OCI-LY3 (cell line): ENCODE results near the gene FRMD4B.

Experiments used
- H2AFZ ChIP-seq: fragments of 200-600, 300-600 bp; shearing (Covaris generic); 2 replicates; pipeline ENCODE4 v1.6.0; 2014; ENCODE audit warnings: antibody characterized with exemption, low read depth, low read length
- H3K27ac ChIP-seq: fragments of 200-600, 300-600 bp; sonication (generic); 2 replicates; pipeline ENCODE4 v1.5.1; 2014; ENCODE audit warnings: mild to moderate bottlenecking, low read length, moderate library complexity, mixed read lengths
- H3K27me3 ChIP-seq: fragments of 200-600, 300-600 bp; sonication (generic); 2 replicates; pipeline ENCODE4 v1.6.1; 2014; ENCODE audit warnings: low read depth, low read length, mixed read lengths
- H3K36me3 ChIP-seq: fragments of 200-600, 300-600 bp; sonication (generic); replicated peaks from 2 replicates; pipeline ENCODE3; 2014; ENCODE audit warnings: low read depth, low read length, mixed read lengths
- H3K4me1 ChIP-seq: fragments of 300-600, 200-600 bp; sonication (generic); 2 replicates; pipeline ENCODE4 v1.6.1; 2014; ENCODE audit warnings: low read length, mixed read lengths
- H3K4me2 ChIP-seq: fragments of 200-600, 300-600 bp; sonication (generic); 2 replicates; pipeline ENCODE4 v1.6.1; 2014; ENCODE audit warnings: low read length, mixed read lengths
- H3K4me3 ChIP-seq: fragments of 300-600, 200-600 bp; sonication (generic); 2 replicates; pipeline ENCODE4 v1.5.1; 2014; ENCODE audit warnings: antibody characterized with exemption, mild to moderate bottlenecking, low read length, moderate library complexity
- H3K79me2 ChIP-seq: fragments of 300-600, 200-600 bp; shearing (Covaris generic); 2 replicates; pipeline ENCODE4 v1.6.1; 2014; ENCODE audit warnings: mild to moderate bottlenecking, low read length, mixed read lengths
- H3K9ac ChIP-seq: fragments of 300-600, 200-600 bp; shearing (Covaris generic); 2 replicates; pipeline ENCODE4 v1.6.0; 2014; ENCODE audit warnings: mild to moderate bottlenecking, low read length, moderate library complexity
- H3K9me3 ChIP-seq: fragments of 200-600, 300-600 bp; shearing (Covaris generic); 2 replicates; pipeline ENCODE4 v1.6.1; 2014; ENCODE audit warnings: low read length, mixed read lengths; ENCODE audit not compliant: insufficient read depth
- H4K20me1 ChIP-seq: fragments of 200-600, 300-600 bp; sonication (generic); 2 replicates; pipeline ENCODE4 v1.6.1; 2016; ENCODE audit warnings: low read length, mixed read lengths; ENCODE audit not compliant: insufficient read depth
- EZH2phosphoT487 ChIP-seq: fragments of 200-600 bp; shearing (Covaris generic); IDR thresholded peaks from 2 replicates; pipeline ENCODE4 v1.6.1; 2018; ENCODE audit warnings: antibody characterized with exemption, mixed run types, low read depth
- TF ChIP-seq, protein P1 (sequence below): fragments of 200-600, 300-600 bp; sonication (generic); IDR thresholded peaks from 2 replicates; pipeline ENCODE4 v1.5.1; 2014; ENCODE audit warnings: antibody characterized with exemption, low read length, low read depth

FRMD4B gene

DNA sequence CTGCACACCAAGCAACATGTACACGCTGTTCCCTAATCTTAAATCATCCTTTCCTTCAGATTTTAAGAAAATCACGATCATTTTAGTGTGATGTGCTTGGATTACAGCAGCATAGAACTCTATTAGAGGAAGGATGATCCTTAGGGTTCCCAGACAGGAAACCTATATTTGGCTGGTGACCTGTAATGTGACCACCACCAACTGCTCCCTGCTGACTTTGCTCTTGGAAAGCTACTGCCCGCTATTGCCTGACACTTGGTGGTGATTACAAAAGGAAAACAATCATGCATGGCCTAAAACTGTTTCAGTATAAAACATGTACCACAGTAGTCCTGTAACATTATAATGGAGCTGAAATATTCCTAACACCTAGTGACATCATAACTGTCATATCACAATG is 236.3 kb downstream of the FRMD4B start:
- Histone ChIP-seq H3K79me2 (no peaks in the 10 kb centered on the region), H3K9me3 (no peaks in the 10 kb centered on the region), H3K27me3 (peaks cover 18% of the 10 kb centered on the region; the same call in 1 of the 2 replicates), H3K9ac (no peak overlapping the region), H3K27ac (no peak overlapping the region), H4K20me1 (no peaks in the 10 kb centered on the region), H3K4me1 (no peaks in the 10 kb centered on the region), H3K4me3 (no peak overlapping the region), H3K4me2 (no peak overlapping the region), H2AFZ (no peak overlapping the region), H3K36me3 (no peaks in the 10 kb centered on the region)
- TF ChIP-seq, protein P1, sequence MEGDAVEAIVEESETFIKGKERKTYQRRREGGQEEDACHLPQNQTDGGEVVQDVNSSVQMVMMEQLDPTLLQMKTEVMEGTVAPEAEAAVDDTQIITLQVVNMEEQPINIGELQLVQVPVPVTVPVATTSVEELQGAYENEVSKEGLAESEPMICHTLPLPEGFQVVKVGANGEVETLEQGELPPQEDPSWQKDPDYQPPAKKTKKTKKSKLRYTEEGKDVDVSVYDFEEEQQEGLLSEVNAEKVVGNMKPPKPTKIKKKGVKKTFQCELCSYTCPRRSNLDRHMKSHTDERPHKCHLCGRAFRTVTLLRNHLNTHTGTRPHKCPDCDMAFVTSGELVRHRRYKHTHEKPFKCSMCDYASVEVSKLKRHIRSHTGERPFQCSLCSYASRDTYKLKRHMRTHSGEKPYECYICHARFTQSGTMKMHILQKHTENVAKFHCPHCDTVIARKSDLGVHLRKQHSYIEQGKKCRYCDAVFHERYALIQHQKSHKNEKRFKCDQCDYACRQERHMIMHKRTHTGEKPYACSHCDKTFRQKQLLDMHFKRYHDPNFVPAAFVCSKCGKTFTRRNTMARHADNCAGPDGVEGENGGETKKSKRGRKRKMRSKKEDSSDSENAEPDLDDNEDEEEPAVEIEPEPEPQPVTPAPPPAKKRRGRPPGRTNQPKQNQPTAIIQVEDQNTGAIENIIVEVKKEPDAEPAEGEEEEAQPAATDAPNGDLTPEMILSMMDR, result no peak
- no peak for TF ChIP-seq EZH2phosphoT487

- Histone ChIP-seq H2AFZ (no peak overlapping the region), H3K9ac (no peak overlapping the region), H3K4me2 (no peak overlapping the region), H4K20me1 (no peaks in the 10 kb centered on the region), H3K27ac (no peak overlapping the region), H3K4me1 (no peaks in the 10 kb centered on the region), H3K4me3 (no peak overlapping the region), H3K9me3 (no peaks in the 10 kb centered on the region), H3K79me2 (no peaks in the 10 kb centered on the region), H3K36me3 (no peaks in the 10 kb centered on the region), H3K27me3 (peaks cover 11% of the 10 kb centered on the region; the same call in 1 of the 2 replicates)
- TF ChIP-seq, protein P1, result no peak
- TF ChIP-seq EZH2phosphoT487, result no peak
These were observed 240.2 kb downstream of the FRMD4B start for GRCh38 chr3:69145688-69146087.

GRCh38 chr3:69144631-69145245 is 241.2 kb downstream of the FRMD4B start:
- Histone ChIP-seq H4K20me1 (no peaks in the 10 kb centered on the region), H3K9ac (no peak overlapping the region), H3K36me3 (no peaks in the 10 kb centered on the region), H3K4me2 (no peak overlapping the region), H3K4me3 (no peak overlapping the region), H3K4me1 (no peaks in the 10 kb centered on the region), H2AFZ (no peak overlapping the region; the same call in 1 of the 2 replicates), H3K27ac (no peak overlapping the region), H3K9me3 (no peaks in the 10 kb centered on the region), H3K27me3 (peaks cover 17% of the 10 kb centered on the region; the same call in 1 of the 2 replicates), H3K79me2 (no peaks in the 10 kb centered on the region)
- TF ChIP-seq EZH2phosphoT487, result no peak
- TF ChIP-seq, protein P1, result no peak

GRCh38 chr3:69143612-69144011 is 242.3 kb downstream of the FRMD4B start:
- Histone ChIP-seq H3K79me2 (no peaks in the 10 kb centered on the region), H2AFZ (no peak overlapping the region), H3K9ac (no peak overlapping the region), H3K36me3 (no peaks in the 10 kb centered on the region), H3K27ac (no peak overlapping the region), H3K27me3 (peaks cover 28% of the 10 kb centered on the region; the same call in 1 of the 2 replicates), H3K4me3 (no peak overlapping the region), H3K9me3 (no peaks in the 10 kb centered on the region), H3K4me2 (no peak overlapping the region), H4K20me1 (no peaks in the 10 kb centered on the region), H3K4me1 (no peaks in the 10 kb centered on the region)
- TF ChIP-seq, protein P1, result no peak
- TF ChIP-seq EZH2phosphoT487, result no peak
